Measurements from ENCODE around the gene CERKL. TPM values are rescaled to one million over a fixed set of nuclear protein-coding genes. Genes with fewer than 3 reads are reported as not detected.

The CERKL gene
- total and polyA plus RNA-seq, 9 of the 15 experiments (the other 6 are each of a cell fraction or from before 2014, with no cell fraction given): 0.04 to 0.08 TPM; not detected in 7

GRCh38 chr2:181516992-181517391, 139.9 kb downstream of the CERKL start:
- ATAC-seq: no peak
- no peak for FAIRE-seq
- ChIA-PET CTCF (ENCODE audit: low intra/inter-chr PET ratio) (no interaction called here), POLR2A (interaction anchor here (0.7 kb wide), 1 partner anchor 1237 kb away, joined by 3 read pairs; no protein-coding TSS in a partner anchor)
- no peaks in the 10 kb centered on the region for H3K9me3 ChIP-seq (replicated peaks; ENCODE audit: control insufficient read depth, insufficient read depth, low read depth, low read length)
- H3K4me2 ChIP-seq (ENCODE audit: insufficient read depth, low read length): no peak overlapping the region
- no peak overlapping the region for H3K27ac ChIP-seq (ENCODE audit: extremely low read depth, low read depth, low read length)
- H3K4me3 ChIP-seq: no peak overlapping the region
- intact Hi-C loops (cut with micrococcal nuclease) (no loop called here), in situ Hi-C loops (cut with MboI) (no loop called here)
- no peaks in the 10 kb centered on the region for H3K9me1 ChIP-seq (ENCODE audit: control insufficient read depth, insufficient read depth, low read length)
- no peaks in the 10 kb centered on the region for H3K27me3 ChIP-seq (ENCODE audit: control insufficient read depth in 2 of 2, insufficient read depth in 2 of 2, low read length in 2 of 2)
- BruUV-seq (replicated peaks): no TSS peak
- TF ChIP-seq ATF2 (CRISPR knock-in tag; IDR thresholded peaks at IDR 0.05) (no peak), ZFPM2 (CRISPR knock-in tag; IDR thresholded peaks at IDR 0.05) (no peak), ZFP91 (CRISPR knock-in tag; IDR thresholded peaks at IDR 0.05) (no peak), ARID2 (IDR thresholded peaks at IDR 0.05) (no peak), PTTG1 (tag; IDR thresholded peaks at IDR 0.05; ENCODE audit: low read depth) (no peak), RBBP5 (IDR thresholded peaks at IDR 0.05; ENCODE audit: borderline replicate concordance, insufficient read depth, low read length, poor library complexity, severe bottlenecking) (no peak), ZKSCAN8 (CRISPR knock-in tag; IDR thresholded peaks at IDR 0.05) (no peak), MCM7 (IDR thresholded peaks at IDR 0.05) (no peak)
- DNase-seq (ENCODE audit: extremely low read depth in 1 of 4, low spot score in 3 of 4): no peak
- no peaks in the 10 kb centered on the region for H4K20me1 ChIP-seq (replicated peaks; ENCODE audit: control insufficient read depth, insufficient read depth, low read length)
- no peaks in the 10 kb centered on the region for H3K4me1 ChIP-seq (replicated peaks in 1 of 2; ENCODE audit: control insufficient read depth in 2 of 2, insufficient read depth in 2 of 2, low read length in 2 of 2)
- no peak overlapping the region for H2AFZ ChIP-seq (ENCODE audit: low read depth, low read length)
- no peaks in the 10 kb centered on the region for H3K79me2 ChIP-seq (ENCODE audit: control insufficient read depth, insufficient read depth, low read length)
- H3K36me3 ChIP-seq (ENCODE audit: control insufficient read depth, insufficient read depth, low read length): no peaks in the 10 kb centered on the region
- H3K9ac ChIP-seq (ENCODE audit: insufficient read depth in 1 of 2, low read depth in 2 of 2, low read length in 2 of 2): no peak overlapping the region

All from K562 (cell line).